Measurements from ENCODE around the gene COX5B. TPM values are rescaled to one million over a fixed set of nuclear protein-coding genes. Genes with fewer than 3 reads are reported as not detected.
A peak's percentile ranks its signal among the peaks of the same experiment; 100 is the strongest.

Gene COX5B
- total RNA-seq, 3 donors from 2014 or later, result 410 to 732 (median 521) TPM

- no peaks in the 10 kb centered on the region for H3K4me1 ChIP-seq (ENCODE audit: low read depth)
- DNase-seq, result no peak
- H3K36me3 ChIP-seq (ENCODE audit: low read depth), result no peaks in the 10 kb centered on the region
- no peak for TF ChIP-seq CTCF (IDR thresholded peaks at IDR 0.05)
- ATAC-seq, result no peak
- intact Hi-C loops (cut with DNase I, micrococcal nuclease), result loop anchor here in 1 of 2 donors (10.0 kb wide), 1 partner anchor 96 kb away; no protein-coding TSS in a partner anchor
- no peaks in the 10 kb centered on the region for H3K9me3 ChIP-seq
- no peak overlapping the region for H3K4me3 ChIP-seq
These were observed 45.3 kb downstream of the COX5B start for GRCh38 chr2:97691166-97691565.

GRCh38 chr2:97693476-97693875 is 47.6 kb downstream of the COX5B start:
- Histone ChIP-seq H3K4me1 (ENCODE audit: low read depth) (no peaks in the 10 kb centered on the region), H3K4me3 (no peak overlapping the region), H3K9me3 (no peaks in the 10 kb centered on the region), H3K36me3 (ENCODE audit: low read depth) (no peaks in the 10 kb centered on the region)
- DNase-seq, result no peak
- intact Hi-C loops (cut with DNase I, micrococcal nuclease), result loop anchor here in 1 of 2 donors (10.0 kb wide), 1 partner anchor 99 kb away; no protein-coding TSS in a partner anchor
- no peak for ATAC-seq
- TF ChIP-seq CTCF (IDR thresholded peaks at IDR 0.05), result no peak

DNA sequence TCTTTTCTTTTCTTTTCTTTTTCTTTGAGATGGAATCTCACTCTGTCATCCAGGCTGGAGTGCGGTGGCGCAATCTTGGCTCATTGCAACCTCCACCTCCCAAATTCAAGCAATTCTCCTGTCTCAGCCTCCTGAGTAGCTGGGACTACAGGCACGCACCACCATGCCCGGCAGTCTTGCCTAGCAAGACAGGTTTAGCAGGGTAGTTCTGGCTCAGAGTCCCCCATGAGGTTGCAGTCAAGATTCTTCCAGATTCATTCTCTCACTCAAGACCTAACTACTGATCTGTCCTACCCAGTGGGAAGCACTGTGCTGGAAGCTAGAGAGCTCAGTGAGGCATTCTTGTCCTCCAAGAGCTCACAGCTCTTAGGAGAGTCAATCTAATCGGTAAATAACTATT is 49.9 kb downstream of the COX5B start:
- ATAC-seq (no peak), DNase-seq (no peak)
- H3K36me3 ChIP-seq (ENCODE audit: low read depth), result no peaks in the 10 kb centered on the region
- H3K9me3 ChIP-seq, result no peaks in the 10 kb centered on the region
- intact Hi-C loops (cut with DNase I, micrococcal nuclease), result loop anchor here (5.0 to 10.0 kb wide), 2 partner anchors 101 to 103 kb away; no protein-coding TSS in a partner anchor
- no peaks in the 10 kb centered on the region for H3K4me1 ChIP-seq (ENCODE audit: low read depth)
- no peak overlapping the region for H3K4me3 ChIP-seq
- no peak for TF ChIP-seq CTCF (IDR thresholded peaks at IDR 0.05)

DNA sequence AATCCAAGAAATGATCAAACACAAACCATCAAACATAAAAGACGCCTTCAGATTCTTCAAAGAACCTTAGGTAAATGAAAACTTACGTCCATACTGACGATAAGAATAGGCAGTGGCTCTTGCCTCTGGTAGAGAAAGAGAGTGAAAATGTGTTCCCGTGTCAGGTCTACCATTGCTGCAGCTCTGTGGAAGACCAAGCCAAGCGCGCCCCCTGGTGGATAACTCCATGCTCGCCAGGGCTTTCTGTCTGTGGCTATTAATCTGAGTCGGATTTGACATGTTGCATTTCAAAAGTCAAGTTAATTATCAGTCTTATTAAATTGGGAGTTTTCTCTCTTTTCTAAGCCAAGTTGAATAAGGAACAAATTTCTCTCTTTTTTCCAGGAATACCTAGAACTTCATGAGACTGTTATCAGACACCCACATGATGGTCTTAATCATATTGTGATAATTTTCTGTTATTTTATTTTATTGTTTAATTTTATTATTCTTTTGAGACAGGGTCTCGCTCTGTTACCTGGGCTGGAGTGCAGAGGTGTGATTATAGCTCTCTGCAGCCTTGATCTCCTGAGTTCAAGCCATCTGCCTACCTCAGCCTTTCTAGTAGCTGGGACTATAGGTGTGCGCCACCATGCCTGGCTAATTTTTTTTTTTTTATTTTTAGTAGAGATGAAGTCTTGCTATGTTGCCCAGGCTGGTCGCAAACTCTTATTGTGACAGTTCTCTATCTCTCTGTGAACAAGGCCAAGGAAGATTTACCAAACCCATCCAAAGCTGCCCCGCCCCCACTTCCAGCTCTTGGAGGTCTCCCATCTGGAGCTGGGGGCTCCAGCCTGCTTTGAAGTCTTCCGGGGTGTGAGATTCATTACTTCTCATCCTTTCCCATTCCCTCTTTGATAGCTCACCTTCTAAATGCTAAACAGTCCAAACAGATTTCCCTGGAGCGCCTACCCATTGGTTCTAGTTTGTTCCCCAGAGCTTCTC is 51.7 kb downstream of the COX5B start:
- ATAC-seq (peak; percentile 97), DNase-seq (peak; percentile 89 to 99 (median 93))
- Histone ChIP-seq H3K9me3 (no peaks in the 10 kb centered on the region), H3K4me3 (no peak overlapping the region), H3K36me3 (ENCODE audit: low read depth) (no peaks in the 10 kb centered on the region), H3K4me1 (ENCODE audit: low read depth) (no peaks in the 10 kb centered on the region)
- peak; percentile 87 for TF ChIP-seq CTCF (IDR thresholded peaks at IDR 0.05)
- intact Hi-C loops (cut with DNase I, micrococcal nuclease), result loop anchor here (5.0 to 10.0 kb wide), 2 partner anchors 103 to 105 kb away; no protein-coding TSS in a partner anchor

Other genes with a start within 250 kb of the COX5B start
- 10 to 100 TPM; 23.1 to 37.8 (median 23.1) TPM for gene ANKRD36B, start 56.2 kb upstream of the COX5B start, total RNA-seq
- 10 to 100 TPM; 63.4 to 79.7 (median 78.3) TPM for gene ACTR1B, start 18.0 kb downstream of the COX5B start, total RNA-seq
- gene C2orf92, start 23.7 kb downstream of the COX5B start, total RNA-seq, result 10 to 100 TPM in 2 of 3 donors, 1 to 10 TPM in 1; 8.7 to 12.5 (median 11.7) TPM
- 1 to 10 TPM; 3.5 to 7.5 (median 5.4) TPM for gene ZAP70, start 67.5 kb downstream of the COX5B start, total RNA-seq

Data from mucosa of descending colon (tissue), 3 donors.